ENCODE results near the gene ARHGAP35. TPM values are rescaled to one million over a fixed set of nuclear protein-coding genes. Genes with fewer than 3 reads are reported as not detected.

Gene ARHGAP35
- total and polyA plus RNA-seq, 2 experiments from 2014 or later = 13.6 to 57.7 TPM

GRCh38 chr19:46834984-46835383 lies 25.8 kb upstream of the ARHGAP35 start:
- Histone ChIP-seq H3K36me3 (ENCODE audit: insufficient read depth) (peaks cover 7% of the 10 kb centered on the region), H3K9me2 (ENCODE audit: insufficient read depth) (no peaks in the 10 kb centered on the region), H3K4me2 (no peak overlapping the region), H3K27me3 (ENCODE audit: insufficient read depth) (no peaks in the 10 kb centered on the region), H2AFZ (no peak overlapping the region), H3K4me1 (ENCODE audit: insufficient read depth) (no peaks in the 10 kb centered on the region), H4K20me1 (replicated peaks; ENCODE audit: insufficient read depth) (peaks cover 3% of the 10 kb centered on the region; the same call in 1 of the 2 replicates), H3K79me2 (replicated peaks; ENCODE audit: insufficient read depth) (no peaks in the 10 kb centered on the region), H3F3A (replicated peaks; ENCODE audit: low read depth) (0 out of 2 replicates have a peak, but pooled peaks cover 3% of the 10 kb centered on the region), H3K27ac (ENCODE audit: low read depth) (no peak overlapping the region), H3K4me3 (no peak overlapping the region)
- H3K9me3 Mint-ChIP-seq = no peaks in the 10 kb centered on the region; the same call in 2 of the 3 replicates
- H3K4me3 Mint-ChIP-seq = no peak overlapping the region
- no peak for ATAC-seq
- peaks cover 4% of the 10 kb centered on the region for H3K27me3 Mint-ChIP-seq (ENCODE audit: insufficient read depth, low read depth, poor library complexity)
- no peaks in the 10 kb centered on the region for H3K4me1 Mint-ChIP-seq
- TF ChIP-seq, protein P1, sequence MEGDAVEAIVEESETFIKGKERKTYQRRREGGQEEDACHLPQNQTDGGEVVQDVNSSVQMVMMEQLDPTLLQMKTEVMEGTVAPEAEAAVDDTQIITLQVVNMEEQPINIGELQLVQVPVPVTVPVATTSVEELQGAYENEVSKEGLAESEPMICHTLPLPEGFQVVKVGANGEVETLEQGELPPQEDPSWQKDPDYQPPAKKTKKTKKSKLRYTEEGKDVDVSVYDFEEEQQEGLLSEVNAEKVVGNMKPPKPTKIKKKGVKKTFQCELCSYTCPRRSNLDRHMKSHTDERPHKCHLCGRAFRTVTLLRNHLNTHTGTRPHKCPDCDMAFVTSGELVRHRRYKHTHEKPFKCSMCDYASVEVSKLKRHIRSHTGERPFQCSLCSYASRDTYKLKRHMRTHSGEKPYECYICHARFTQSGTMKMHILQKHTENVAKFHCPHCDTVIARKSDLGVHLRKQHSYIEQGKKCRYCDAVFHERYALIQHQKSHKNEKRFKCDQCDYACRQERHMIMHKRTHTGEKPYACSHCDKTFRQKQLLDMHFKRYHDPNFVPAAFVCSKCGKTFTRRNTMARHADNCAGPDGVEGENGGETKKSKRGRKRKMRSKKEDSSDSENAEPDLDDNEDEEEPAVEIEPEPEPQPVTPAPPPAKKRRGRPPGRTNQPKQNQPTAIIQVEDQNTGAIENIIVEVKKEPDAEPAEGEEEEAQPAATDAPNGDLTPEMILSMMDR (conservative IDR thresholded peaks at IDR 0.05; ENCODE audit: low read depth in 2 of 2) = no peak
- TF ChIP-seq ZNF114 (CRISPR knock-in tag; IDR thresholded peaks at IDR 0.05) (no peak), JUNB (IDR thresholded peaks at IDR 0.05; ENCODE audit: unreplicated experiment) (no peak), EZH2phosphoT487 (IDR thresholded peaks at IDR 0.05; ENCODE audit: unreplicated experiment) (no peak)
- TF ChIP-seq, protein P2, sequence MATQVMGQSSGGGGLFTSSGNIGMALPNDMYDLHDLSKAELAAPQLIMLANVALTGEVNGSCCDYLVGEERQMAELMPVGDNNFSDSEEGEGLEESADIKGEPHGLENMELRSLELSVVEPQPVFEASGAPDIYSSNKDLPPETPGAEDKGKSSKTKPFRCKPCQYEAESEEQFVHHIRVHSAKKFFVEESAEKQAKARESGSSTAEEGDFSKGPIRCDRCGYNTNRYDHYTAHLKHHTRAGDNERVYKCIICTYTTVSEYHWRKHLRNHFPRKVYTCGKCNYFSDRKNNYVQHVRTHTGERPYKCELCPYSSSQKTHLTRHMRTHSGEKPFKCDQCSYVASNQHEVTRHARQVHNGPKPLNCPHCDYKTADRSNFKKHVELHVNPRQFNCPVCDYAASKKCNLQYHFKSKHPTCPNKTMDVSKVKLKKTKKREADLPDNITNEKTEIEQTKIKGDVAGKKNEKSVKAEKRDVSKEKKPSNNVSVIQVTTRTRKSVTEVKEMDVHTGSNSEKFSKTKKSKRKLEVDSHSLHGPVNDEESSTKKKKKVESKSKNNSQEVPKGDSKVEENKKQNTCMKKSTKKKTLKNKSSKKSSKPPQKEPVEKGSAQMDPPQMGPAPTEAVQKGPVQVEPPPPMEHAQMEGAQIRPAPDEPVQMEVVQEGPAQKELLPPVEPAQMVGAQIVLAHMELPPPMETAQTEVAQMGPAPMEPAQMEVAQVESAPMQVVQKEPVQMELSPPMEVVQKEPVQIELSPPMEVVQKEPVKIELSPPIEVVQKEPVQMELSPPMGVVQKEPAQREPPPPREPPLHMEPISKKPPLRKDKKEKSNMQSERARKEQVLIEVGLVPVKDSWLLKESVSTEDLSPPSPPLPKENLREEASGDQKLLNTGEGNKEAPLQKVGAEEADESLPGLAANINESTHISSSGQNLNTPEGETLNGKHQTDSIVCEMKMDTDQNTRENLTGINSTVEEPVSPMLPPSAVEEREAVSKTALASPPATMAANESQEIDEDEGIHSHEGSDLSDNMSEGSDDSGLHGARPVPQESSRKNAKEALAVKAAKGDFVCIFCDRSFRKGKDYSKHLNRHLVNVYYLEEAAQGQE (IDR thresholded peaks at IDR 0.05; ENCODE audit: unreplicated experiment) = no peak
- H3K36me3 Mint-ChIP-seq (ENCODE audit: low read depth) = peaks cover 19% of the 10 kb centered on the region
- DNase-seq (ENCODE audit: low spot score) = no peak
- H3K27ac Mint-ChIP-seq = no peak overlapping the region

DNA sequence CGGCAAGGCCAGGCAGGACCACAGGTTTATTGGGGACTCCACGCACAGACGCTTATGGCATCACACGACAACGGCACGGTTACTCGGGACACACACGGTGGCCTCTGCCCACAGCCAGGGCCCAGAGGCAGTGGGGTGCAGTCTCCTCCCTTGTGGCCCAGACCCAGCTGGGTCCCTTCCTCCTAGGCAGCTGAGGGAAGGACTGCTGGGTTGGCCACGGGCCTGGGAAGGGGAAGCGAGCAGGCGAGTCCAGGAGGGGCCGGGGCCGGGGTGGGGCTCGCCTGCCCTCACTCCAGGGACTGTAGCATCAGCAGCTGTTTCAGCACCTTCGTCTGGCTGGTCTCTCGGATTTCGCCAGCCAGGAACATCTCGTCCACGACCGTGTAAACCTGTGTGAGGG lies 22.6 kb upstream of the ARHGAP35 start:
- no peak overlapping the region for H3K27ac Mint-ChIP-seq
- no peak overlapping the region for H3K4me3 ChIP-seq
- H3K4me1 Mint-ChIP-seq = peaks cover 2% of the 10 kb centered on the region; the same call in 1 of the 3 replicates
- no peak overlapping the region for H2AFZ ChIP-seq
- no peak overlapping the region for H3K4me2 ChIP-seq
- no peaks in the 10 kb centered on the region for H3K4me1 ChIP-seq (ENCODE audit: insufficient read depth)
- H3K79me2 ChIP-seq (replicated peaks; ENCODE audit: insufficient read depth) = no peaks in the 10 kb centered on the region
- peaks cover 10% of the 10 kb centered on the region for H4K20me1 ChIP-seq (replicated peaks; ENCODE audit: insufficient read depth)
- H3F3A ChIP-seq (replicated peaks; ENCODE audit: low read depth) = peaks cover 4% of the 10 kb centered on the region; the same call in 1 of the 2 replicates
- H3K9me2 ChIP-seq (ENCODE audit: insufficient read depth) = no peaks in the 10 kb centered on the region
- peaks cover 9% of the 10 kb centered on the region for H3K36me3 ChIP-seq (ENCODE audit: insufficient read depth)
- ATAC-seq (no peak), DNase-seq (ENCODE audit: low spot score) (no peak)
- H3K27me3 Mint-ChIP-seq (ENCODE audit: insufficient read depth, low read depth, poor library complexity) = peaks cover 7% of the 10 kb centered on the region
- H3K4me3 Mint-ChIP-seq = no peak overlapping the region
- peaks cover 34% of the 10 kb centered on the region for H3K36me3 Mint-ChIP-seq (ENCODE audit: low read depth)
- no peaks in the 10 kb centered on the region for H3K9me3 Mint-ChIP-seq
- no peak overlapping the region for H3K27ac ChIP-seq (ENCODE audit: low read depth)
- no peaks in the 10 kb centered on the region for H3K27me3 ChIP-seq (ENCODE audit: insufficient read depth)
- TF ChIP-seq, protein P2 (IDR thresholded peaks at IDR 0.05; ENCODE audit: unreplicated experiment) = no peak
- TF ChIP-seq POLR2AphosphoS5 (IDR thresholded peaks at IDR 0.05; ENCODE audit: low read depth) = no peak
